DMS53 treated with DMSO at 0.1 percent for 48 hours (cell line): ENCODE data around the gene ZSWIM7.
"Not testable (repeated sequence)": the region's sequence is repeated elsewhere in the genome, so short reads cannot be mapped to it uniquely, and the experiment has no call there.

Source experiments
- DNase-seq: peaks from one replicate; lab custom pipeline; 2025; ENCODE audit not compliant: unreplicated experiment; lab: John Stamatoyannopoulos, UW

Gene ZSWIM7

GRCh38 chr17:15958484-15958854, 41.0 kb downstream of the ZSWIM7 start:
- no peak for DNase-seq

GRCh38 chr17:15957608-15958307, 41.7 kb downstream of the ZSWIM7 start:
- no peak for DNase-seq

GRCh38 chr17:15957206-15957605, 42.3 kb downstream of the ZSWIM7 start:
- no peak for DNase-seq

GRCh38 chr17:15955793-15956541, 43.5 kb downstream of the ZSWIM7 start:
- no peak for DNase-seq

GRCh38 chr17:15954222-15954621, 45.3 kb downstream of the ZSWIM7 start:
- no peak for DNase-seq

GRCh38 chr17:15952916-15953790, 46.4 kb downstream of the ZSWIM7 start:
- no peak for DNase-seq

- DNase-seq: no peak
These were observed 47.4 kb downstream of the ZSWIM7 start for GRCh38 chr17:15952048-15952532.

- DNase-seq: no peak
These were observed 48.0 kb downstream of the ZSWIM7 start for GRCh38 chr17:15951368-15952047.

- DNase-seq: no peak
These were observed 51.3 kb downstream of the ZSWIM7 start for GRCh38 chr17:15947976-15948752.

GRCh38 chr17:15947271-15947670, 52.2 kb downstream of the ZSWIM7 start:
- DNase-seq: no peak

- no peak for DNase-seq
These were observed 52.8 kb downstream of the ZSWIM7 start for GRCh38 chr17:15946611-15947120.

- DNase-seq: no peak
These were observed 53.8 kb downstream of the ZSWIM7 start for GRCh38 chr17:15945527-15946191.

- peak; percentile 24 for DNase-seq
These were observed 54.6 kb downstream of the ZSWIM7 start, which contains the start of gene ADORA2B for GRCh38 chr17:15944759-15945526. ADORA2B (plus strand) TSS chr17:15945130; CDS start chr17:15945249, 119 bp downstream.

- DNase-seq: no peak
These were observed 55.3 kb downstream of the ZSWIM7 start for GRCh38 chr17:15943971-15944758.

- no peak for DNase-seq
These were observed 57.2 kb downstream of the ZSWIM7 start for GRCh38 chr17:15942207-15942833.

GRCh38 chr17:15941781-15942180, 57.7 kb downstream of the ZSWIM7 start:
- DNase-seq: no peak

- not testable (repeated sequence) for DNase-seq
These were observed 63.0 kb downstream of the ZSWIM7 start for GRCh38 chr17:15936481-15936880.
